ENCODE data around the gene CRELD1. TPM values are rescaled to one million over a fixed set of nuclear protein-coding genes. Genes with fewer than 3 reads are reported as not detected.
A peak's percentile ranks its signal among the peaks of the same experiment; 100 is the strongest.
"Not testable (repeated sequence)": the region's sequence is repeated elsewhere in the genome, so short reads cannot be mapped to it uniquely, and the experiment has no call there.

The CRELD1 gene, protein sequence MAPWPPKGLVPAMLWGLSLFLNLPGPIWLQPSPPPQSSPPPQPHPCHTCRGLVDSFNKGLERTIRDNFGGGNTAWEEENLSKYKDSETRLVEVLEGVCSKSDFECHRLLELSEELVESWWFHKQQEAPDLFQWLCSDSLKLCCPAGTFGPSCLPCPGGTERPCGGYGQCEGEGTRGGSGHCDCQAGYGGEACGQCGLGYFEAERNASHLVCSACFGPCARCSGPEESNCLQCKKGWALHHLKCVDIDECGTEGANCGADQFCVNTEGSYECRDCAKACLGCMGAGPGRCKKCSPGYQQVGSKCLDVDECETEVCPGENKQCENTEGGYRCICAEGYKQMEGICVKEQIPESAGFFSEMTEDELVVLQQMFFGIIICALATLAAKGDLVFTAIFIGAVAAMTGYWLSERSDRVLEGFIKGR
- polyA plus RNA-seq (2013, experiment 1 of 2) = 7.8 TPM
- polyA plus RNA-seq (2013, experiment 2 of 2) = 9.8 TPM

DNA sequence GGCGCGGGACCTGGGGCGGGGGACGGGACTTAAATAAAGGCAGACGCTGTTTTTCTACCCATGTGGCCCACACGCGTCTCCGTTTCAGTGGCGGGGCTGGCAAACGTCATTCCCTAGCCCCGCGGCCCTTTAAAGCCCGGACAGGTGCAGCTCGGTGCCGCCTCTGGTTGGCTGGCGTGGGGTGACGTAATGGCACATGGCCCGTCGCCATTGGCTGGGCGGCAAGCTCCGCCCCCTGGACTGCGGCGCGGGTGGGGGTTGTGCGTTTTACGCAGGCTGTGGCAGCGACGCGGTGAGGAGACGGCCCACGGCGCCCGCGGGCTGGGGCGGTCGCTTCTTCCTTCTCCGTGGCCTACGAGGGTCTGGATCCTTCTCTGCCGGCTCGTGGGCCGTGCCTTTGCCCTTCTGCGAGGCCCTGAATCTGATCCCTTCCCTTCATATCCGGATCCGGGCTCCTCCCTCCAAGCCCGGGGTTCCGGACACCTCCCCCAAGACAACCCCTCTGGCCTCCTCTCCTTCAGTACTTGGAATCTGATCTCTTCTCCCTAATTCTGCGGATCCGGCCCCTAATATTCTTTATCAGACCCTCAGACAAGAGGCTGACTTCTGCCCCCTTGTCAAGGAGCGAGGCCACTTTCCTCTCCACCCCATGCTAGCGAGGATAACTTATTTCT is at the start of gene CRELD1:
TSS of gene CRELD1 (plus strand) at position 274 of the 674 bp plus-strand sequence. CDS start 605 bp downstream, outside the sequence.
- Histone ChIP-seq H3K4me3 (ENCODE audit: low read length) (peak within 1 kb of the TSS; percentile 73), H3K9ac (ENCODE audit: low read depth, low read length) (peak within 1 kb of the TSS; percentile 75), H3K4me1 (ENCODE audit: insufficient read depth, low read length) (no peaks in the 10 kb centered on the region), H3K9me3 (ENCODE audit: insufficient read depth, low read depth, low read length) (no peaks in the 10 kb centered on the region), H3K36me3 (ENCODE audit: insufficient read depth, low read length) (peaks cover 4% of the 10 kb centered on the region; the same call in 1 of the 2 replicates), H3K27ac (ENCODE audit: low read depth, low read length) (peak within 1 kb of the TSS; percentile 62; the same call in 1 of the 2 replicates), H3K27me3 (ENCODE audit: insufficient read depth, low read length) (no peaks in the 10 kb centered on the region)
- 1% methylated on average over 50 of the region's 50 CpGs for WGBS

DNA sequence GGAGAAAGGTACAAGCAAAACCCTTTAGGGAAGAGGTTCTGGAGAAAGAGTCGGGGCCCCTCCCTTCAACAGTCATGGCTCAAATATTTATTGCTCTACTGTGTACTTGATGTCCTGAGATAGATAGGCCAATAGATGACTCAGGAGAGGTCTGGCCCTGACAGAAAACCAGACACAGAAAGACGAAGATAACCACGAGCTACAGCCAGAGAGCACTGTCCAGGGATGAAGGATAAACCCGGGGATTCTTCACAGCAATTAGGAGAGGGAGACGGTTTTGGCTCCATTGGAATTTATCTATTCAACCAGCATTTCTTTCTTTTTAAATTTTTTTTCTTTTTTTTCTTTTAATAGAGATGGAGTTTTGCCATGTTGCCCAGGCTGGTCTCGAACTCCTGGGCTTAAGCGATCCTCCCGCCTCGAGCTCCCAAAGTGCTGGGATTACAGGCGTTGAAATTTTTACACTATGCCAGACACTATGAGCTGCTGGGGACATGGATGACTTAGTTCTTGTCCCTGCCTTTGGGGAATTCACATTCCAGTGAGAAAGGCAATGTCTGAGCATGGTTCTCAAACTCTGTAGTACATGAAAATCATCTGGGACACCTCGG is 49.0 kb upstream of the CRELD1 start:
- H3K36me3 ChIP-seq (ENCODE audit: insufficient read depth, low read length) = no peaks in the 10 kb centered on the region
- WGBS = 87% methylated on average over 11 of the region's 11 CpGs
- H3K9ac ChIP-seq (ENCODE audit: low read depth, low read length) = no peak overlapping the region
- H3K9me3 ChIP-seq (ENCODE audit: insufficient read depth, low read depth, low read length) = no peaks in the 10 kb centered on the region
- H3K27ac ChIP-seq (ENCODE audit: low read depth, low read length) = no peak overlapping the region
- H3K27me3 ChIP-seq (ENCODE audit: insufficient read depth, low read length) = no peaks in the 10 kb centered on the region
- H3K4me3 ChIP-seq (ENCODE audit: low read length) = no peak overlapping the region
- H3K4me1 ChIP-seq (ENCODE audit: insufficient read depth, low read length) = no peaks in the 10 kb centered on the region

DNA sequence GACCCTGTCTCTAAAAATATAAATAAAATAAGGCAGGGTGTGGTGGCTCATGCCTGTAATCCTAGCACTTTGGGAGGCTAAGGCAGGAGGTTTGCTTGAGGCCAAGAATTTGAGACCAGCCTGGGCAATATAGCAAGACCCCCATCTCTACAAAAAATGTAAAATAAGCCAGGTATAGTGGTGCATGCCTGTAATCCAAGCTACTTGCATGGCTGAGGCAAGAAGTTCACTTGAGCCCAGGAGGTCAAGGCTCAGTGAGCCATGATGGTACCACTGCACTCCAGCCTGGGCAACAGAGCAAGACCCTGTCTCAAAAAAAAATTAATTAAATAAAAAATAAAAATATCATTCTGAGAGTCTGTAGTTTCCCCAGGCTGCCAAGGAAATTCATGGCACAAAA is 47.3 kb upstream of the CRELD1 start:
- no peaks in the 10 kb centered on the region for H3K4me1 ChIP-seq (ENCODE audit: insufficient read depth, low read length)
- no peak overlapping the region for H3K4me3 ChIP-seq (ENCODE audit: low read length)
- no peaks in the 10 kb centered on the region for H3K9me3 ChIP-seq (ENCODE audit: insufficient read depth, low read depth, low read length)
- no peak overlapping the region for H3K27ac ChIP-seq (ENCODE audit: low read depth, low read length)
- H3K36me3 ChIP-seq (ENCODE audit: insufficient read depth, low read length) = no peaks in the 10 kb centered on the region
- H3K27me3 ChIP-seq (ENCODE audit: insufficient read depth, low read length) = no peaks in the 10 kb centered on the region
- H3K9ac ChIP-seq (ENCODE audit: low read depth, low read length) = no peak overlapping the region

DNA sequence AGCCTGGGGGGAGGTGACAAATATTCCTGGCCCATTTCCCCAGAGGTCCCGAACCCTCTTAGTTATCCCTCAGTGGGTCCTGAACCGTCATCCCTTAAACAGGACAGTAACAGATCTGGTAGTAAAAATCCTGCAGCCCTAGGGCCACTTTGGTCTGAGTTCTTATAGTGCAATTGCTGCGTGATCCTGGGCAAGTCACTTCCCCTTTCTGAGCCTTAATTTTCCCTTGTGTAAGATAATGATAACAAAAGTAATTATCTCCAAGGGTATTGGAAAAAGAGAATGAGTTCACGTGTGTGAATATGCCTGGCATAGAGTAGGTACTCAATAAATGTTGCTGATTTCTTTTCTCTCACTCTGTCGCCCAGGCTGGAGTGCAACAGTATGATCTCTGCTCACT is 46.2 kb upstream of the CRELD1 start:
- H3K27ac ChIP-seq (ENCODE audit: low read depth, low read length) = no peak overlapping the region
- peaks cover 3% of the 10 kb centered on the region for H3K36me3 ChIP-seq (ENCODE audit: insufficient read depth, low read length)
- no peaks in the 10 kb centered on the region for H3K4me1 ChIP-seq (ENCODE audit: insufficient read depth, low read length)
- no peaks in the 10 kb centered on the region for H3K27me3 ChIP-seq (ENCODE audit: insufficient read depth, low read length)
- 90% methylated on average over 5 of the region's 5 CpGs for WGBS
- no peak overlapping the region for H3K9ac ChIP-seq (ENCODE audit: low read depth, low read length)
- H3K4me3 ChIP-seq (ENCODE audit: low read length) = no peak overlapping the region
- no peaks in the 10 kb centered on the region for H3K9me3 ChIP-seq (ENCODE audit: insufficient read depth, low read depth, low read length)

DNA sequence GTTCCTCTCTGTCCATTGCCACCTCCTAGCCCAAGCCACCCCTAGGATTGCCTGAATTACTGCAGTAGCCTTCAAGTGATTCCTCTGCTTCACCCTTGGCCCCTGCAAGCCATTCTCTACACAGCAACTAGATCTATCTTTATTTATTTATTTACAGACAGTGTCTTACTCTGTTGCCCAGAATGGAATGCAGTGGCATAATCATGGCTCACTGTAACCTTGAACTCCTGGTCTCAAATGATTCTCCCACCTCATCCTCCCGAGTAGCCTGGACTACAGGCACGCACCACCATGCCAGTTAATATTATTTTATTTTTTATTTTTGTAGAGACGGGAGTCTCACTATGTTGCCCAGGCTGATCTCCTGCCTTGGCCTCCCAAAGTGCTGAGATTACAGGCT is 45.1 kb upstream of the CRELD1 start:
- no peaks in the 10 kb centered on the region for H3K4me1 ChIP-seq (ENCODE audit: insufficient read depth, low read length)
- H3K36me3 ChIP-seq (ENCODE audit: insufficient read depth, low read length) = peaks cover 13% of the 10 kb centered on the region
- H3K4me3 ChIP-seq (ENCODE audit: low read length) = no peak overlapping the region
- 91% methylated on average over 3 of the region's 3 CpGs for WGBS
- no peaks in the 10 kb centered on the region for H3K9me3 ChIP-seq (ENCODE audit: insufficient read depth, low read depth, low read length)
- H3K27ac ChIP-seq (ENCODE audit: low read depth, low read length) = no peak overlapping the region
- no peak overlapping the region for H3K9ac ChIP-seq (ENCODE audit: low read depth, low read length)
- no peaks in the 10 kb centered on the region for H3K27me3 ChIP-seq (ENCODE audit: insufficient read depth, low read length)

DNA sequence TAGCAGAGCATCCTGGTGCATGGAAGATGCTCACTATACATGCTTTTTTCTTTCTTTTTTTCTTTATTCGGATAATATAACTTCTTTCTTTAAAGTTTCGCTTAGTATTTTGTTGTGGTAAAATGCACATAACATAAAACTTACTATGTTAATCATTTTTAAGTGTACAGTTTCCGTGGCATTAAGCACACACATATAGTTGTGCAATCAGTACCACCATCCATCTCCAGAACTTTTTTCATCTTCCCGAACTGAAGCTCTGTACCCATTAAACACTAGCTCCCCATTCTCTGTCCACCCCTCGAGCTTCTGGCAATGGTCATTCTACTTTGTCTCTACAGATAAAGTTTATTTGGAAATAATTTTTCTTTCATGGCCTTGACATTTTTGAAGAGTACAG is 44.2 kb upstream of the CRELD1 start:
- peaks cover 21% of the 10 kb centered on the region for H3K36me3 ChIP-seq (ENCODE audit: insufficient read depth, low read length)
- H3K4me1 ChIP-seq (ENCODE audit: insufficient read depth, low read length) = no peaks in the 10 kb centered on the region
- no peak overlapping the region for H3K9ac ChIP-seq (ENCODE audit: low read depth, low read length)
- no peaks in the 10 kb centered on the region for H3K9me3 ChIP-seq (ENCODE audit: insufficient read depth, low read depth, low read length)
- WGBS = 86% methylated on average over 3 of the region's 5 CpGs
- H3K4me3 ChIP-seq (ENCODE audit: low read length) = no peak overlapping the region
- H3K27ac ChIP-seq (ENCODE audit: low read depth, low read length) = no peak overlapping the region
- H3K27me3 ChIP-seq (ENCODE audit: insufficient read depth, low read length) = no peaks in the 10 kb centered on the region

DNA sequence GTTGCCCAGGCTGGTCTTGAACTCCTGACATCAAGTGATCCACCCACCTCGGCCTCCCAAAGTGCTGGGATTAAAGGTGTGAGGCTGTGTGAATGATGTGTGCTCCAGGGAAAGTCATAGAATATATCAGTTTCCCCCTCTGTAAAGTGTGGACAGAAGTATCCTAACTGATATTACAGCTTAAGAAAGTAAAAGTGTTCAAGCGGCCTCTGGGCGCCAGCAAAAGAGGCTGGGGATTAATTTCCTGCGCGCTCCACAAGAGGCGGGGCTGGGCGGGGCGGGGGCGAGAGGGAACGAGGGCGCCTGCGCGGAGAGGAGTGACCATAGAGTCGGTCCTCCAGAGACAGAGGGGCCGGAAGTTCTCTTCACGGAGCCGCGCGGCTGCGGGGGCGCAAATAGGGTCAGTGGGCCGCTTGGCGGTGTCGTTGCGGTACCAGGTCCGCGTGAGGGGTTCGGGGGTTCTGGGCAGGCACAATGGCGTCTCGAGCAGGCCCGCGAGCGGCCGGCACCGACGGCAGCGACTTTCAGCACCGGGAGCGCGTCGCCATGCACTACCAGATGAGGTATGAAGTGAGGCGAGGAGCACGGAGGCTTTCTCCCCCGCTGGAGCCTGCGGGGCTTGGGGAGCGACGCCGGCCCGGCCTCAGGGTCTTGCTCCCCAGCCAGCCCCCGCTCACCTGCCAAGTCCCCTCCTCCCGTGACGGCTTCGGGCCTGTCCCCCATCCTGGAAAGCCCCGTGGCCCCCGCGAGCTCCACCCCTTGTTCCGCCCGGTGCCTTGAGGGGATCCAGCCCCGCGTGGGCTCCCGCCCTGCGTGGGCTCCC is 43.2 kb upstream of the CRELD1 start, which contains the start of gene JAGN1:
TSS of gene JAGN1 (plus strand) at position 362 of the 823 bp plus-strand sequence. CDS start at position 475, 113 bp downstream.
- peaks cover 24% of the 10 kb centered on the region for H3K36me3 ChIP-seq (ENCODE audit: insufficient read depth, low read length)
- H3K27ac ChIP-seq (ENCODE audit: low read depth, low read length) = peak within 1 kb of the TSS; percentile 86
- H3K4me3 ChIP-seq (ENCODE audit: low read length) = peak within 1 kb of the TSS; percentile 86
- H3K9ac ChIP-seq (ENCODE audit: low read depth, low read length) = peak within 1 kb of the TSS; percentile 93
- H3K27me3 ChIP-seq (ENCODE audit: insufficient read depth, low read length) = no peaks in the 10 kb centered on the region
- 2% methylated on average over 62 of the region's 62 CpGs for WGBS
- H3K9me3 ChIP-seq (ENCODE audit: insufficient read depth, low read depth, low read length) = no peaks in the 10 kb centered on the region
- no peaks in the 10 kb centered on the region for H3K4me1 ChIP-seq (ENCODE audit: insufficient read depth, low read length)

DNA sequence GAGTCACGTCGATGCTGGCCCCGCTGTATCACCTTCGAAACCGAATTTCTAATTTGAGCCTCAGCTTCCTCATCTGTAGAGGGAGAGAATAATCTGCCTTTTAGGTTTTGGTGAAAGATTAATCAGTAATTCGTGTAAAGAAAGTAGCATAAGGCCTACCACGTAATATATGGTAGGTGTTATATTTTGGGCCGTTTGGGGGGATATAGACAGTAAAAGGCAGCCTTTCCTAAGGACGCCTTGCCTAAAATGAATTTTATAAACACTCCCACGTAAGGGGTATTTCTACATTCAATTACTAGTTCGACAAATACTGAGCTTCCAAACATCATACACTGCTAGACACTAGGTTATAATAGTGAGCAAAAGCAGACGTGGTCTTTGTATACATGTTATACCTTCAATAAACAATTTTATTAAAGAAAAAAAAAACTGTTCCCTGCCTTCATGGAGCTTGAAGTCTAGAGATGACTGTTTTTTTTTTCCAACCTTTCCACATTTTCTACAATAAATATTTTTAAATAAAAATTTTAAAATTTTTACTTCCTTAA is 42.5 kb upstream of the CRELD1 start:
- Histone ChIP-seq H3K27me3 (ENCODE audit: insufficient read depth, low read length) (no peaks in the 10 kb centered on the region), H3K27ac (ENCODE audit: low read depth, low read length) (peak overlapping the region; percentile 86), H3K4me3 (ENCODE audit: low read length) (peak overlapping the region; percentile 86), H3K36me3 (ENCODE audit: insufficient read depth, low read length) (peaks cover 24% of the 10 kb centered on the region), H3K9ac (ENCODE audit: low read depth, low read length) (peak overlapping the region; percentile 93), H3K4me1 (ENCODE audit: insufficient read depth, low read length) (no peaks in the 10 kb centered on the region), H3K9me3 (ENCODE audit: insufficient read depth, low read depth, low read length) (no peaks in the 10 kb centered on the region)
- 11% methylated on average over 11 of the region's 12 CpGs for WGBS

DNA sequence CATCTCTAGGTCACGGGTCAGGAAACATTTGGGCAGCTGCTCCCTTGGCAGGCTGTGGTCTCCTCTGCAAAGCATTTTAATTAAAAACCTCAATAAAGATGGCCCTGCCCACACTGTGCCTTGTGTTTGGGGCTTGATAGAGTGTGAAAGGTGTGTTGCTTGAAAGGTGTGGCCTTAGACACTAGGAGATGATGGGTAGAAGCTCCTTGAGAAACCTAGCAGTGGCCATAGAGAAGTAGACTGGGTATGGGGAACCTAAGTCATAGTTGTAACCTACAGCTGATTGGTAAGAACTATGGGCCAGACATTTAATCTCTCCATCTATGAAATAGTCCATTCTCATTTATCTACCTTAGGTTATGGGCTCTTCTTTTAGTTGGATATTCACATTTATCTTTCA is 39.9 kb upstream of the CRELD1 start:
- 94% methylated on average over 1 of the region's 1 CpG for WGBS
- Histone ChIP-seq H3K9me3 (ENCODE audit: insufficient read depth, low read depth, low read length) (no peaks in the 10 kb centered on the region), H3K4me1 (ENCODE audit: insufficient read depth, low read length) (no peaks in the 10 kb centered on the region), H3K4me3 (ENCODE audit: low read length) (no peak overlapping the region), H3K9ac (ENCODE audit: low read depth, low read length) (no peak overlapping the region), H3K36me3 (ENCODE audit: insufficient read depth, low read length) (peaks cover 24% of the 10 kb centered on the region), H3K27ac (ENCODE audit: low read depth, low read length) (no peak overlapping the region), H3K27me3 (ENCODE audit: insufficient read depth, low read length) (no peaks in the 10 kb centered on the region)

DNA sequence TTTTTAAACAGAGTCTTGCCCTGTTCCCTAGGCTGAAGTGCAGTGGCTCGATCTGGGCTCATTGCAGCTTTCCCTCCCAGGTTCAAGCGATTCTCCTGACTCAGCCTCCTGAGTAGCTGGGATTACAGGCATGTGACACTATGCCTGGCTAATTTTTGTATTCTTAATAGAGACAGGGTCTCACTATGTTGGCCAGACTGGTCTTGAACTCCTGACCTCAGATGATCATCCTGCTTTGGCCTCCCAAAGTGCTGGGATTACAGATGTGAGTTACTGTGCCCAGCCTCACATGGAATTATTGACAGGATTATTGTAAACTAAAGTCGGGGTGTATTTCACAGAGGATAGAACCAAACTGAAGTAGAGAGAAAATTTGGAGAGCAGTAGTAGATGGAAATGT is 37.9 kb upstream of the CRELD1 start:
- H3K27me3 ChIP-seq (ENCODE audit: insufficient read depth, low read length); H3K27ac ChIP-seq (ENCODE audit: low read depth, low read length); H3K9ac ChIP-seq (ENCODE audit: low read depth, low read length); H3K4me1 ChIP-seq (ENCODE audit: insufficient read depth, low read length); H3K4me3 ChIP-seq (ENCODE audit: low read length); H3K9me3 ChIP-seq (ENCODE audit: insufficient read depth, low read depth, low read length): not testable (repeated sequence)
- WGBS = 93% methylated on average over 3 of the region's 3 CpGs
- peaks cover 24% of the 10 kb centered on the region for H3K36me3 ChIP-seq (ENCODE audit: insufficient read depth, low read length)
